ENCODE results near the gene CCHCR1.

The CCHCR1 gene, protein sequence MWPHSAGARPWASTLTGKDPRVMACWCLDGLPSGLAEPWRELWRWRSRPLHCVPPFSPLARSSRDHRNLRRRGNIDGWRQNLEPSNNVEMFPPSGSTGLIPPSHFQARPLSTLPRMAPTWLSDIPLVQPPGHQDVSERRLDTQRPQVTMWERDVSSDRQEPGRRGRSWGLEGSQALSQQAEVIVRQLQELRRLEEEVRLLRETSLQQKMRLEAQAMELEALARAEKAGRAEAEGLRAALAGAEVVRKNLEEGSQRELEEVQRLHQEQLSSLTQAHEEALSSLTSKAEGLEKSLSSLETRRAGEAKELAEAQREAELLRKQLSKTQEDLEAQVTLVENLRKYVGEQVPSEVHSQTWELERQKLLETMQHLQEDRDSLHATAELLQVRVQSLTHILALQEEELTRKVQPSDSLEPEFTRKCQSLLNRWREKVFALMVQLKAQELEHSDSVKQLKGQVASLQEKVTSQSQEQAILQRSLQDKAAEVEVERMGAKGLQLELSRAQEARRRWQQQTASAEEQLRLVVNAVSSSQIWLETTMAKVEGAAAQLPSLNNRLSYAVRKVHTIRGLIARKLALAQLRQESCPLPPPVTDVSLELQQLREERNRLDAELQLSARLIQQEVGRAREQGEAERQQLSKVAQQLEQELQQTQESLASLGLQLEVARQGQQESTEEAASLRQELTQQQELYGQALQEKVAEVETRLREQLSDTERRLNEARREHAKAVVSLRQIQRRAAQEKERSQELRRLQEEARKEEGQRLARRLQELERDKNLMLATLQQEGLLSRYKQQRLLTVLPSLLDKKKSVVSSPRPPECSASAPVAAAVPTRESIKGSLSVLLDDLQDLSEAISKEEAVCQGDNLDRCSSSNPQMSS
- long read RNA-seq, transcript CCHCR1-201 (18 exons, 2,625 nt), result major isoform, 43 of 118 reads
- long read RNA-seq, partial matches to known transcripts, result 27 of 118 reads
- long read RNA-seq, other reads (novel, unspliced or antisense), result 42 of 118 reads

DNA sequence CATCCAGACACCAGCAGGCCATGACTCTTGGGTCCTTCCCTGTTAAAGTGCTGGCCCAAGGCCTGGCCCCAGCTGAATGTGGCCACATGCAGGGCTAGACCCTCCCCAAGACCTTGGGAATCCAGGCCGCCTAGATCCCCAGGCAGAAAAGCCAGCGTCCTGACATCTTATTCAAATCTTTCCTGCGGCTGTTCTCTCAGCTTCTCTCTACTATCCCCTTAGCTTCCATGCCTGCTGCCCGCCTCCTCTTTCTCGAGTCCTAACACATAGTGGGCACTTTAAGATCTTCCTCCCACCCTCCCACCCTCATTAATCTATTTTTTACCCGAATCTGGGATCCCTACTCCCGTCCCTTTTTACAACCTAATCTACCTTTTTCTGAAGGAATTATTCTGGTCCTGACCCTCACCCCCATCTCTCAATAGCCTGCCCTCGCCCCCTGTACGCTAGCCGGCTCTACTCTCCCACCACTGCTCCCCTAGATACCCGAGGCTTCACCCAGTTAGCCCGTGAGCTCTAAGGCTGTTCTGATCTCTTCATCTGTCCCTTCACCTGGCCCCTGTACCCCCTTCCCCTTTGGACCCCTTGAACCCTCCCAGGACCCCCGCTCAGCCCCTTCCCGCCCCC, at the start of gene CCHCR1:
TSS of gene CCHCR1 (minus strand) at position 290 of the 627 bp plus-strand sequence. CDS start at position 88, 202 bp downstream.
- Histone ChIP-seq H3K27me3 (ENCODE audit: insufficient read depth, poor library complexity, severe bottlenecking) (no peaks in the 10 kb centered on the region), H3K4me3 (replicated peaks; ENCODE audit: insufficient read depth, low read length) (peak within 1 kb of the TSS; percentile 88), H3K27ac (replicated peaks) (peak within 1 kb of the TSS; percentile 72)
- TF ChIP-seq GABPA (IDR thresholded peaks at IDR 0.05; ENCODE audit: low read depth) (no peak), POLR2AphosphoS5 (IDR thresholded peaks at IDR 0.05; ENCODE audit: low read depth) (no peak), SPI1 (IDR thresholded peaks at IDR 0.05; ENCODE audit: borderline replicate concordance, low read depth) (no peak)
- TF ChIP-seq, protein P1, sequence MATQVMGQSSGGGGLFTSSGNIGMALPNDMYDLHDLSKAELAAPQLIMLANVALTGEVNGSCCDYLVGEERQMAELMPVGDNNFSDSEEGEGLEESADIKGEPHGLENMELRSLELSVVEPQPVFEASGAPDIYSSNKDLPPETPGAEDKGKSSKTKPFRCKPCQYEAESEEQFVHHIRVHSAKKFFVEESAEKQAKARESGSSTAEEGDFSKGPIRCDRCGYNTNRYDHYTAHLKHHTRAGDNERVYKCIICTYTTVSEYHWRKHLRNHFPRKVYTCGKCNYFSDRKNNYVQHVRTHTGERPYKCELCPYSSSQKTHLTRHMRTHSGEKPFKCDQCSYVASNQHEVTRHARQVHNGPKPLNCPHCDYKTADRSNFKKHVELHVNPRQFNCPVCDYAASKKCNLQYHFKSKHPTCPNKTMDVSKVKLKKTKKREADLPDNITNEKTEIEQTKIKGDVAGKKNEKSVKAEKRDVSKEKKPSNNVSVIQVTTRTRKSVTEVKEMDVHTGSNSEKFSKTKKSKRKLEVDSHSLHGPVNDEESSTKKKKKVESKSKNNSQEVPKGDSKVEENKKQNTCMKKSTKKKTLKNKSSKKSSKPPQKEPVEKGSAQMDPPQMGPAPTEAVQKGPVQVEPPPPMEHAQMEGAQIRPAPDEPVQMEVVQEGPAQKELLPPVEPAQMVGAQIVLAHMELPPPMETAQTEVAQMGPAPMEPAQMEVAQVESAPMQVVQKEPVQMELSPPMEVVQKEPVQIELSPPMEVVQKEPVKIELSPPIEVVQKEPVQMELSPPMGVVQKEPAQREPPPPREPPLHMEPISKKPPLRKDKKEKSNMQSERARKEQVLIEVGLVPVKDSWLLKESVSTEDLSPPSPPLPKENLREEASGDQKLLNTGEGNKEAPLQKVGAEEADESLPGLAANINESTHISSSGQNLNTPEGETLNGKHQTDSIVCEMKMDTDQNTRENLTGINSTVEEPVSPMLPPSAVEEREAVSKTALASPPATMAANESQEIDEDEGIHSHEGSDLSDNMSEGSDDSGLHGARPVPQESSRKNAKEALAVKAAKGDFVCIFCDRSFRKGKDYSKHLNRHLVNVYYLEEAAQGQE (IDR thresholded peaks at IDR 0.05; ENCODE audit: insufficient replicate concordance, low read depth), result no peak
- TF ChIP-seq, protein P2, sequence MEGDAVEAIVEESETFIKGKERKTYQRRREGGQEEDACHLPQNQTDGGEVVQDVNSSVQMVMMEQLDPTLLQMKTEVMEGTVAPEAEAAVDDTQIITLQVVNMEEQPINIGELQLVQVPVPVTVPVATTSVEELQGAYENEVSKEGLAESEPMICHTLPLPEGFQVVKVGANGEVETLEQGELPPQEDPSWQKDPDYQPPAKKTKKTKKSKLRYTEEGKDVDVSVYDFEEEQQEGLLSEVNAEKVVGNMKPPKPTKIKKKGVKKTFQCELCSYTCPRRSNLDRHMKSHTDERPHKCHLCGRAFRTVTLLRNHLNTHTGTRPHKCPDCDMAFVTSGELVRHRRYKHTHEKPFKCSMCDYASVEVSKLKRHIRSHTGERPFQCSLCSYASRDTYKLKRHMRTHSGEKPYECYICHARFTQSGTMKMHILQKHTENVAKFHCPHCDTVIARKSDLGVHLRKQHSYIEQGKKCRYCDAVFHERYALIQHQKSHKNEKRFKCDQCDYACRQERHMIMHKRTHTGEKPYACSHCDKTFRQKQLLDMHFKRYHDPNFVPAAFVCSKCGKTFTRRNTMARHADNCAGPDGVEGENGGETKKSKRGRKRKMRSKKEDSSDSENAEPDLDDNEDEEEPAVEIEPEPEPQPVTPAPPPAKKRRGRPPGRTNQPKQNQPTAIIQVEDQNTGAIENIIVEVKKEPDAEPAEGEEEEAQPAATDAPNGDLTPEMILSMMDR (IDR thresholded peaks at IDR 0.05; ENCODE audit: insufficient read depth, low read length), result no peak
- DNase-seq (ENCODE audit: low read depth in 1 of 2, low spot score in 1 of 2), result no peak

DNA sequence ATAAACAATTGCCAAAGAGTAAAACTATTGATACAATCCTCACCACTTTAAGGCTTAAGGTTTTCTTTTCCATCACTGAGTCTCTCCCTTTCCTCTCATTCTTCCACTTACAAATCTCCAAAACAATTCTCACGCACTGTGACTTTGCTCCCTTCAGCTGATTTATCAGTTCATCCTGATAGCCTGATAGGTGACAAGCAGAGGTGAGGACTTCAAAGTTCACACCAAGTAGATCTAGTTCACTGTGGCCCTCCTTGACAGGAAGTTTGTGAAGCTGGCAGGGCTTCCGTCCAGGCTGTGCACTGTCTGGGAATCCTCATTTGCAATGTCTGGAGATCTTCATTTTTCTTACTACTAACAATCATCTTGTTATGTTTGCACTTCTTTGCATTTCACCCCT, 48.0 kb upstream of the CCHCR1 start:
- no peak for TF ChIP-seq GABPA (IDR thresholded peaks at IDR 0.05; ENCODE audit: low read depth)
- no peak for TF ChIP-seq SPI1 (IDR thresholded peaks at IDR 0.05; ENCODE audit: borderline replicate concordance, low read depth)
- TF ChIP-seq, protein P2 (IDR thresholded peaks at IDR 0.05; ENCODE audit: insufficient read depth, low read length), result no peak
- no peak for TF ChIP-seq POLR2AphosphoS5 (IDR thresholded peaks at IDR 0.05; ENCODE audit: low read depth)
- TF ChIP-seq, protein P1 (IDR thresholded peaks at IDR 0.05; ENCODE audit: insufficient replicate concordance, low read depth), result no peak
- DNase-seq (ENCODE audit: low read depth in 1 of 2, low spot score in 1 of 2), result no peak
- no peak overlapping the region for H3K27ac ChIP-seq (replicated peaks)
- no peak overlapping the region for H3K4me3 ChIP-seq (replicated peaks; ENCODE audit: insufficient read depth, low read length)
- no peaks in the 10 kb centered on the region for H3K27me3 ChIP-seq (ENCODE audit: insufficient read depth, poor library complexity, severe bottlenecking)

DNA sequence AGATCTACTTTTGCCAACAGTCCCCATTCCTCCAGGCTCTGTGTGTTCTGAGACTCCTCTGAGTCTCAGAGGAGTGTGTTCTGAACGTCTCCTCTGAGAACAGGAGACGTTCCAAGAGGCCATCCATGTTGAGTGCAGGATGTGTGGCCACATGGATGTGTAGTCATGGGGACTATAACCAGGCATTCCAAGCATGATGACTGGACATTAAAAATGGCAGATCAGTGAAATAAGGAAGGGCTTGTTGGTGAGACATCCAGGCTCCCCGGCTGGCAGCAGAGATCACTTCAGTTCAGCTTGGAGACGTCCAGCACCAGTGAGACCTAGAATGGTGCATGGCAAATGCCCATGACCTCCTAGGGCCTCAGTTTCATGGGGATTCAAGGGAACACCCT, 47.1 kb upstream of the CCHCR1 start:
- no peak for TF ChIP-seq GABPA (IDR thresholded peaks at IDR 0.05; ENCODE audit: low read depth)
- TF ChIP-seq, protein P1 (IDR thresholded peaks at IDR 0.05; ENCODE audit: insufficient replicate concordance, low read depth), result no peak
- TF ChIP-seq SPI1 (IDR thresholded peaks at IDR 0.05; ENCODE audit: borderline replicate concordance, low read depth), result no peak
- TF ChIP-seq POLR2AphosphoS5 (IDR thresholded peaks at IDR 0.05; ENCODE audit: low read depth), result no peak
- TF ChIP-seq, protein P2 (IDR thresholded peaks at IDR 0.05; ENCODE audit: insufficient read depth, low read length), result no peak
- H3K4me3 ChIP-seq (replicated peaks; ENCODE audit: insufficient read depth, low read length), result no peak overlapping the region
- peak overlapping the region; percentile 76 for H3K27ac ChIP-seq (replicated peaks)
- no peaks in the 10 kb centered on the region for H3K27me3 ChIP-seq (ENCODE audit: insufficient read depth, poor library complexity, severe bottlenecking)
- no peak for DNase-seq (ENCODE audit: low read depth in 1 of 2, low spot score in 1 of 2)
